IPS-18c (cell line): ENCODE measurements around the gene STK11IP.
"Not testable (repeated sequence)": the region's sequence is repeated elsewhere in the genome, so short reads cannot be mapped to it uniquely, and the experiment has no call there.

ENCODE experiments used
- H3K4me3 ChIP-seq: 2 replicates; pipeline ENCODE4 v1.7.0; 2013; ENCODE audit warnings: low read depth, mild to moderate bottlenecking, low read length, moderate library complexity; ENCODE audit not compliant: insufficient read depth
- H3K9me3 ChIP-seq: one replicate; pipeline ENCODE4 v1.6.1; 2013; ENCODE audit warnings: mild to moderate bottlenecking, low read length, moderate library complexity; ENCODE audit not compliant: control insufficient read depth, insufficient read depth

Gene STK11IP

GRCh38 chr2:219650426-219651248, 53.0 kb downstream of the STK11IP start:
- H3K4me3 ChIP-seq: no peak overlapping the region

DNA sequence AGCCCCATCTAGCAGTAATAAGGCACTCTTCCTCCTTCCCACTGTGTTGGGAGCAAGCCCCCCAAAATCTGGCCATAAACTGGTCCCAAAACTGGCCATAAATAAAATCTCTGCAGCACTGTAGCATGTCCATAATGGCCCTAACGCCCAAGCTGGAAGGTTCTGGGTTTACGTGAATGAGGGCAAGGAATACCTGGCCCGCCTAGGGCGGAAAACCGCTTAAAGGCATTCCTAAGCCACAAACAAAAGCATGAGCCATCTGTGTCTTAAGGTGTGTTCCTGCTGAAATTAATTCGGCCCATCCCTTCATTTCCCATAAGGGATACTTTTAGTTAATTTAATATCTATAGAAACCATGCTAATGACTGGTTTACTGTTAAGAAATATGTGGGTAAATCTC, 54.0 kb downstream of the STK11IP start:
- H3K4me3 ChIP-seq, H3K9me3 ChIP-seq: not testable (repeated sequence)

More at GRCh38 chr2:219650426-219651248, 53.0 kb downstream of the STK11IP start:
- no peaks in the 10 kb centered on the region for H3K9me3 ChIP-seq

DNA sequence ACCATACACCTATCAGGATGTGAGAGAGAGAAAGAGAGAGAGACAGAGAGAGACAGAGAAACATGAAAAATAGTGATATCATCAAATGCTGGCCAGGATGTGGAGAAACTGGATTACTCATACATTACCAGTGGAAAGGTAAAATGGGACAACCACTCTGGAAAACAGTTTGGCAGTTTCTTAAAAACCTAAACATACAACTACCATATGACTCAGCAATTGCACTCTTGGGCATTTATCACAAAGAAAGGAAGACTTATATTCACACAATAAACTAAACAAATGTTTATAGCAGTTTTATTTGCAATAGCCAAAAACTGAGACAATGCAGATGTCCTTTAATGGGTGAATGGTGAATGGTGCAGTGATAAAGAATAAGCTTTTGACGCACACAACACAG, 58.9 kb downstream of the STK11IP start:
- no peak overlapping the region for H3K4me3 ChIP-seq

DNA sequence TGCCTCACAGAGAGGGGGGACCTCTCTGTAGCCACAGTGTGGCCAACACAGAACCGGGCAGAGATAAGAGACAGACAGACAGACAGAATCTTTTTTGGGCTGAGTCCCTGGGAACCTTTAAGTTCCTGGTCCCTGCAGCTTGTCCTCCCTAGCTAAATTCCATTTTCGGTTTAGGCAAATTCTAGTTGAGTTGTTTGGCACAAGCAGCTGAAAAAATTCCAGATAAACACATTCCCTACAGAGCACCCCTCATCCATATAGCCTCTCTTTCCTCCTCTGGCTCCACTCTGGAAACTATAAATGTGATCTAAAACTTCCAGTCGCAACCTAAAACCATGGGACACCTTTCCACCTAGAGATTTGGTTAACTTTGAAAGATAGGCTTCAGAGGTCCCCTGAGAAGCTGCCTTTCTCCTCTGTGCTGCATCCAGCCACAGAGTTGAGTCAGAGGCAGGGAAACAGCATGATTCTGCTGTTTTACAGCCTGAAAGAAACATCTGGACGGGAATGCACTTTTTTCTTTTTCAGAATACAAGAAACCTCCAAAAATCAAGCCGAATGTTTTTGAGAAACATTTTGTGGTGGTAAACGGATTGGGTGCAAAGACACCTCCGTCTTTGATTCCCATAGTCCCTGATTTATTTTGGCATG, 60.7 kb downstream of the STK11IP start:
- Histone ChIP-seq H3K4me3 (no peak overlapping the region), H3K9me3 (peaks cover 4% of the 10 kb centered on the region)

More for the DNA sequence above, 58.9 kb downstream of the STK11IP start:
- peaks cover 4% of the 10 kb centered on the region for H3K9me3 ChIP-seq

DNA sequence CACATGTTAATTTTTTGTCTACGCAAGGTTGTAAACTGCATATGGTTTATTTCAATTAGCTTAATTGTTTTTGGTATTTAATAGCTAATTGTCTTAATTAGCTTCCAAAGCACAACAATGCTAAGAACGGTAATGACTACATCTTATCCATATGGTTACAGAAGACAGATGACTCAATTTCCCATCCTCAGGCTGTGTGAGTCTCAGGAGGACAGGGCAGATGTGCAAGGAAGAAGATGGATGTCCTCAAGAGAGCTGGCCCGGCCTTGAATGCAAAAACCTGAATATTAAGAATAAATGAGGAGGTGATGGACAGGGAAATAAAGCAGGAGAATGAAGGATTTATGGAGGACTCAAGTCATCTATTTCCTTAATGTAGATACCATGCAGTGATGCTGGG, 61.2 kb downstream of the STK11IP start:
- Histone ChIP-seq H3K4me3 (no peak overlapping the region), H3K9me3 (peaks cover 4% of the 10 kb centered on the region)

GRCh38 chr2:219661197-219661954, 63.7 kb downstream of the STK11IP start:
- Histone ChIP-seq H3K9me3 (peaks cover 4% of the 10 kb centered on the region), H3K4me3 (no peak overlapping the region)

DNA sequence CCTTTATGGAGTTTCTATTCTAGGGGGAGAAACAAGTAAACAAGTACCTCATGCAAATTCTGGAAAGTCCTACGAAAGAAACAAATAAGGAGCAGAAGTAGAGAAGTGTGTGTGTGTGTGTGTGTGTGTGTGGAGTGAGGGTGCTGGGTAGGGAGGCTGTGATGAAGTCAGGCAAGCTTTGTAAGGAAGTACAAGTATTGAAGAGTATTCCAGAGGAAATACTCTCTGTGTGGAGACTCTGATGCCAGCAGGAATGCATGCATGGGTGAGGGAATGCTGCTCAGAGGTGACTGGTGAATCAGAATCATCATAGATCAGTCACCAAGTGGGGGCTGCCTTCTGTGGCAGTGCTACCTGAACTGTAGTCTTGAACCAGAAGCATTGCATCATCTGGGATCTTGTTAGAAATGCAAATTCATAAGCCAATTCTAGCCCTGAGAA, 64.3 kb downstream of the STK11IP start:
- Histone ChIP-seq H3K4me3 (no peak overlapping the region), H3K9me3 (peaks cover 4% of the 10 kb centered on the region)

DNA sequence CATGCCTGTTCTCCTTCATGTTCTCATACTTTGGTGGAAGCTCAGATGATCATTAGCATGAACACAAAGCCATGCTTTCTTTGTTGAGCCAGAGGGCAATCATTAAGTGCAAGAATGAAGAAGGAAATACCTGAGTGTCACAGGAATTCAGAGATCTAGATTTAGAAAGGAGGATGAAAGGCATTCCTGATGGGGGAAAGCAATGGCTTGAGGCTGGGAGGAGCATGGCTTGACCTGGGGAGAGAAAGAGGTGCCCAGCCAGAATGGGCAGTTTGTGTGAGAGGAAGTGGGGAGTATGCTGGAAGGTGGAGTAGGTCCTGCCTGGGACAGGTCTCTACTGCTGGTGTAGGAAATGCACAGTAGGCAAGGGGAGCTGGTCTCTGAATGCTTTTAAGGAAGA, 64.9 kb downstream of the STK11IP start:
- Histone ChIP-seq H3K9me3 (peaks cover 4% of the 10 kb centered on the region), H3K4me3 (no peak overlapping the region; the same call in 1 of the 2 replicates)

DNA sequence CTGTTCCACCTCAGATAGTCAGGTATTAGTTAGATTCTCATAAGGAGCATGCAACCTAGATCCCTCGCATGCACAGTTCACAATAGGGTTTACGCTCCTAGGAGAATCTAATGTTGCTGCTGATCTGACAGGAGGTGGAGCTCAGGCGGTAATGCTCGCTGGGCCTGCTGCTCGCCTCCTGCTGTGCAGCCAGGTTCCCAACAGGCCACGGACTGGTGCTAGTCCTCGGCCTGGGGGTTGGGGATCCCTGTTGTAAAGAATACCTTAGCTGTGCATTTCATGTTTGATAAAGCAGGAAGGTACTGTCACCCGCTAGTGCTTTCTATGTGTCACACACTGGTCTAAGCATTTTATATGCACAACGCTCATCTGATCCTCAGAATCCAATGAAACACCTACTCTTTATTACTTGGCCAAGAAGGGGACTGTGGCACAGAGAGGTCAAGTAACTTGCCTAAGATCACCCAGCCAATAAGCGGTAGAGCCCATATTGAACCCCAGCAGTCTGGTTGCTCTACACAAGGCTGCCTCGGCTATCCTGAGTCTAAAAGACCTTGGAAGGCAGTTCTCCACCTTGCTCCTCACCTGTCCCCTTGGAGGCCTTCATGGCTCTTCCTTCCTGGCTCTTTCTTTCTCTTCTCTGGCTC, 65.6 kb downstream of the STK11IP start:
- Histone ChIP-seq H3K4me3 (no peak overlapping the region; the same call in 1 of the 2 replicates), H3K9me3 (peaks cover 4% of the 10 kb centered on the region)

DNA sequence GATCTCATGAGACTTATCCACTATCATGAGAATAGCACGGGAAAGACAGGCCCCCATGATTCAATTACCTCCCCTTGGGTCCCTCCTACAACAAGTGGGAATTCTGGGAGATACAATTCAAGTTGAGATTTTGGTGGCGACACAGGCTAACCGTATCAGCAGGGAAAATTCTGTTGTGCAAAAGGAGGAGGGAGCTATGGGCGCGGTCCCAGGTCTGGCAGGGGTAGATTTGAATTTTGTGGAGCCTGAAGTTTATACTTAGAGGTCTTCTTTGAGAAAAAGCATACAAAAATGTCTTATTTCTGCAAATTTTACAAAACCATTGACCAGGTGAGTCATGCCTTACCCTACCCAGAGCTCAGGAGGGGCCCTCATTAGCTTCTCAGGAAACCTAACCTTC, 66.4 kb downstream of the STK11IP start:
- no peak overlapping the region for H3K4me3 ChIP-seq
- H3K9me3 ChIP-seq: peaks cover 4% of the 10 kb centered on the region

DNA sequence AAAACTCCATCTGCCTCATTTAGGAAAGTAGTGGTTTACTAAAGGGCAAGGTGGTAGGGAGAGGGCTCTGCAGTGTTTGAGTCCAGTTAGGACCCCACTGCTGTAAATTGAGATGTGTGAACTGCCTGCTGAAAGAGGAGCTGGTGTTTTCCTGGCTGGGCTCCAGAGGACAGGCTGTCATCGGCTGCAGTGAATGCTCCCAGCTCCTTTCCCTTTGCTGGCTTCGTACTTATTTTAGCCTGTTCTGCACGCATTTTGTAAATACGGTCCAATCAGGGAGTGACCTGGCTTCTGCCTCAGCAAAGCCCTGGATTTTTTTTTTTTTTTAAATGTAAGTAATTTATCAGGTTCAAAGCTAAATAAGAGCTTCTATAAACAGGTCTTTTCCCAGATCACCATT, 67.3 kb downstream of the STK11IP start:
- Histone ChIP-seq H3K4me3 (no peak overlapping the region), H3K9me3 (peaks cover 3% of the 10 kb centered on the region)

GRCh38 chr2:219665926-219666325, 68.3 kb downstream of the STK11IP start:
- H3K9me3 ChIP-seq: no peaks in the 10 kb centered on the region
- H3K4me3 ChIP-seq: no peak overlapping the region
